Stimulated activated CD8-positive, alpha-beta memory T cell treated with anti-CD3 and anti-CD28 coated beads, Interleukin-7, amount 100 ng/mL, for 24 hours (primary cell): ENCODE results near the gene CYP2U1.
"Not testable (repeated sequence)": the region's sequence is repeated elsewhere in the genome, so short reads cannot be mapped to it uniquely, and the experiment has no call there.

ENCODE experiments used
- DNase-seq: peaks from one replicate; pipeline ENCODE4 v3.0.0-alpha.2; 2020; ENCODE audit warnings: low read depth

The CYP2U1 gene

DNA sequence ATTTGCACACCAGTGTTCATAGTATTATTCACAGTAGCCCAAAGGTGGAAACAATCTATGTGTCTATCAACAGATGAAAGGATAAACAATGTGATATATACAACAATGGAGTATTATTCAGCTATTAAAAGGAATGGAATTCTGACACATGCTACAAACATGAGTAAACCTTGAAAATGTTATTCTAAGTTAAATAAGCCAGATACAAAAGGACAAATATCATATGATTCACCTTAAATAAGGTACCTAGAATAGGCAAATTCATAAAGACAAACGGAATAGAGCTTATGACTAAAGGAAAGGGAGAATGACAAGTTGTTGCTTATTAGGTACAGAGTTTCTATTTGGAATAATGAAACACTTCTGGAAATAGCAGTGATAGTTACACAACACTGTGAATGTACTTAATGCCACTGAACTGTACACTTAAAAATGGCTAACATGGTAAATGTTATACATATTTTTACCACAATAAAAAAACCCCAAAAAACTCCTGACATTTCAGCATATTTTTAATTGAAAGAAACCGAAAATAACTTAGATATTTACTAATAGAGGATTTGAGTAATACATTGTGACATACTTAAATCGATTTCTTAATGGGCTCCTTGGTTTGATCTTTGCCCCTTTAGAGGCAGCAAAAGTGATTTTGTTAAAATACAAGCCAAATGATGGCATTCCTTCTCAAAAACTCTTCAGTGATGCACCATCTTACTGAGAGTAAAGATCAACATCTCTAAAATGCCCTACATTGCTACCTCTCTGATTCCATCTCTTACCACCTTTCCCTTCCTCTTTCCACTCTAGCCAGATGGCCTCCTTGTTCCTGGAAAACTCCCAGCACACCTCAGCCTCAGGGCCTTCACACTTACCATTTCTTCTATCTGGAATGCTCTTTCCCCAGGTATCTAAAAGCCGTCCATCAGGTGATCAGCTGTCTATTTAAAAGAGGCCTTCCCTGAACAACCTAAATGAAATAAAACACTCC lies 8.6 kb upstream of the CYP2U1 start:
- no peak for DNase-seq

DNA sequence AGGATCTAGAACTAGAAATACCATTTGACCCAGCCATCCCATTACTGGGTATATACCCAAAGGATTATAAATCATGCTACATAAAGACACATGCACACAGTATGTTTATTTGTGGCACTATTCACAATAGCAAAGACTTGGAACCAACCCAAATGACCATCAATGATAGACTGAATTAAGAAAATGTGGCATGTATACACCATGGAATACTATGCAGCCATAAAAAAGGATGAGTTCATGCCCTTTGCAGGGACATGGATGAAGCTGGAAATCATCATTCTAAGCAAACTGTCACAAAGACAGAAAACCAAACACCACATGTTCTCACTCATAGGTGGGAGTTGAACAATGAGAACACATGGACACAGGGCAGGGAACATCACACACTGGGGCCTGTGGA lies 5.6 kb upstream of the CYP2U1 start:
- DNase-seq, result not testable (repeated sequence)

GRCh38 chr4:107926875-107927274 lies 4.5 kb upstream of the CYP2U1 start:
- not testable (repeated sequence) for DNase-seq

DNA sequence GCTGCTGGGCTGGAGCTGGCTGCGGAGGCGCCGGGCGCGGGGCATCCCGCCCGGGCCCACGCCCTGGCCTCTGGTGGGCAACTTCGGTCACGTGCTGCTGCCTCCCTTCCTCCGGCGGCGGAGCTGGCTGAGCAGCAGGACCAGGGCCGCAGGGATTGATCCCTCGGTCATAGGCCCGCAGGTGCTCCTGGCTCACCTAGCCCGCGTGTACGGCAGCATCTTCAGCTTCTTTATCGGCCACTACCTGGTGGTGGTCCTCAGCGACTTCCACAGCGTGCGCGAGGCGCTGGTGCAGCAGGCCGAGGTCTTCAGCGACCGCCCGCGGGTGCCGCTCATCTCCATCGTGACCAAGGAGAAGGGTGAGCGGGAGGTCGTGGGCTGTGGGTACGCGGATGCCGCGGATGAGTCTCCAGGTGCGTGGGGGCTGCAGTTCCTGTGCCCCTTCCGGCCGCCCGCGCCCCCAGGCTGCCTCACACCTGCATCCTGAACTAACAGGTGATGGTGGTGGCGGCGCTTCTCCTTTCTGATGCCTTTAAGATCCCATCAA lies 499 bp downstream of the CYP2U1 start:
- DNase-seq, result no peak

DNA sequence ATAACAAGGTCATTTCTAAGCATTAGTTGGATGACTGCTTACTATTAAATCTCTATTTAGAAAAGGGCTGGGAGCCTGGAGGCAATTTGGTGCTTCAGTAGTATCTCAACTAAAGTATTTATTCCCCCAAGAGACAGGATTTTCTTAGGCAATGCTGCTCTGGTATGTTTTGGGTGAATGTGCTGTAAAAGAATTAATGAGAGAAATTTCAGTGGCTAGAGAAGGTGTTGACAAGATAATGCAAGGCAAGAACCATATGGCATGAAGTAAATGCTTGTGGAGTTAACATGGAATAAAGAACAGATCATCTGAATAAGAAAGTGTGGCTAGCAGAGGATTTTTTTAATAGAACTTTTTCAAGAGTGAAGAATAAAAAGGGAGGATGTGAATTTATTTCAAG lies 3.9 kb downstream of the CYP2U1 start:
- no peak for DNase-seq

DNA sequence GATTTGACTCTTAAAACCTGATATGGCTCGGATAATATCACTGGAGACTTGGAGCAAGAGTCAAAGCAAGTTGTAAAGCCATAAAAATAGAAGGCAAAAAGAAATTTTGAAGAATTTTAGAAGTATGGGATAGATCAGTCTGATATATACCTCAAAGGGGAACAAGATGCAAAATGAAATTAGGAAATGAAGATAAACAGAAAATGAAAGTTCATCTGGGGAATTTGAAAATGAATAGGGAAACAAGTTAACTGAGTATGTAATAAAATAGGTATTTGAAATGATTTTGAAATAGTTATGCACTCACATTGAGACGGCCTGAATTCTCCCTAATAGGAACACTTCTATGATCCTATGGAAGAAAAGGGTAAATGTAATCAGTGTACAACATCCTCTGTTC lies 5.7 kb downstream of the CYP2U1 start:
- DNase-seq, result no peak

- no peak for DNase-seq
These were observed 8.0 kb downstream of the CYP2U1 start for GRCh38 chr4:107939307-107939706.

DNA sequence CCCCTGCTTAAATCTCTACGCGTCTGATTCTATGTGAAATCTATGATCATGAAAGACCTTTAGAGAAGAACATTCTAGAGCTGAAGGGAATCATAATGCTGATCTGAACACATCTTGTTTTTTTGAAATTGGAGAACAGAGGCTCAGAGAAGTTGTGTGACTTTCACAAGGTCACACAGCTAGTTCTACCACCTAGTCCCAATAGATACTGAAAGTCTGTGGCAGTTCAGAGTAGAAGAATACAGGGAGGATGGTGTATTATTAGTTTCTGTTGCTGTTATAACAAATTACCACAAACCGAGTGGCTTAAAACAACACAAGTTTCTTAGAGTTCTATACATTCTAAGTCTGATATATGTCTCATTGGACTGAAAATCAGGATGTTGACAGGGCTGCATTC lies 14.5 kb downstream of the CYP2U1 start:
- no peak for DNase-seq

- DNase-seq, result no peak
These were observed 19.6 kb downstream of the CYP2U1 start for GRCh38 chr4:107950746-107951540.

DNA sequence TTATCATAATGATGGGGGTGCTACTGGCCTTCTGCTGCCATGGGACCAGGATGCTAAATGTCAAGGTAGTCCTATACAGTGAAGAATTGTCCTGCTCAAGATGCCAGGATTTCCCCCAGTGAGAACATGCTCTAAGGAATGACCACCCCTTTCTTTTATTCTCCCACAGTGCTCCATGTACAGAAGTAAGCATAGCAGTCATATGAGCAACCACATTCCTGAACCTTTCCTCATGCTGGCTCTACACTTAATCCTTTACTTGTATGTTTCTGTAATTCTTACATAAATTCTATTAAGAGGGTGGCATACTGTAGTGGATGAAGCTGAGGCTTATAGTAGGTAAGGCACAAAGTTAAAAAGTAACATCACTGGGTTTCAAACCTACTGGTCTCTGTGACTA lies 20.2 kb downstream of the CYP2U1 start:
- no peak for DNase-seq

- DNase-seq, result no peak
These were observed 24.7 kb downstream of the CYP2U1 start for GRCh38 chr4:107956011-107956410.

- no peak for DNase-seq
These were observed 35.6 kb downstream of the CYP2U1 start for GRCh38 chr4:107966903-107967302.

- not testable (repeated sequence) for DNase-seq
These were observed 36.2 kb downstream of the CYP2U1 start for GRCh38 chr4:107967519-107967918.

DNA sequence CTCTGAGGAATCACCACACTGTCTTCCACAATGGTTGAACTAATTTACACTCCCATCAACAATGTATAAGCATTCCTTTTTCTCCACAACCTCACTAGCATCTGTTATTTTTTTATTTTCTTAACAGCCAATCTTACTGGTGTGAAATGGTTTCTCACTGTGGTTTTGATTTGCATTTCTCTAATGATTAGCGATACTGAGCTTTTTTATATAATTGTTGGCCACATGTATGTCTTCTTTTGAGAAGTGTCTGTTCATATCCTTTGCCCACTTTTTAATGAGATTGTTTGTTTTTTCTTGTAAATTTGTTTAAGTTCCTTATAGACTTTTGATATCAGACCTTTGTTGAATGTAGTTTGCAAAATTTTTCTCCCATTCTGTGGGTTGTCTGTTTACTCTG lies 36.6 kb downstream of the CYP2U1 start:
- DNase-seq, result not testable (repeated sequence)

DNA sequence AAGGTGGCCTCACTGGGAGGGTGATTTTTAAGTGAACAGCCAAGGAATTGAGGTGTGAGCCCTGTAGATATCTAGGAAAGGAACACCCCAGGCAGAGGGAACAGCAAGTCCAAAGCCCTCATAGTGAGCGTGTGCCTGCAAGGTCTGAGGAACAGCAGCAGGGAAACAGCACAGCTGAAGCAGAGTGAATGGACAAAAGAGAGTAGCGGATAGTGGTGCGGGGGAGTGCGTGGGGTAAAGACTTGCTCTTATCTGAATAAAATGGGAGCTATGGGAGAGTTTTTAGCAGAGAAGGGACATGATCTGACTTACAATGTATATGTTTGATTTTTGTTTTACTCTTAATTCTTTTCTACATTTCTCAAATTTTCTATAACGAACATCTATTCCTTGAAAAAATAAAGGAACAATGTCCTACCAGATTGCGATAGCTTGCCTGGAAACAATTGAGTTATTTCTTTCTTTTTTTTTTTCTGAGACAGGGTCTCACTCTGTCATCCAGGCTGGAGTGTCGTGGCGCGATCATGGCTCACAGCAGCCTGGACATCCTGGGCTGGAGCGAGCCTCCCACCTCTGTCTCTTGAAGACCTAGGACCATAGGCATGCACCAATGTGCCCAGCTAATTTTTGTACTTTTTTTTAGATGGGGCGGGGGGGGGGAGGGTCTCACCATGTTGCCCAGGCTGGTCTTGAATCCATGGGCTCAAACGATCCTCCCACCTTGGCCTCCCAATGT lies 38.9 kb downstream of the CYP2U1 start:
- DNase-seq, result no peak

- DNase-seq, result no peak
These were observed 41.3 kb downstream of the CYP2U1 start for GRCh38 chr4:107972605-107973004.

GRCh38 chr4:107974523-107974922 lies 43.2 kb downstream of the CYP2U1 start:
- no peak for DNase-seq

DNA sequence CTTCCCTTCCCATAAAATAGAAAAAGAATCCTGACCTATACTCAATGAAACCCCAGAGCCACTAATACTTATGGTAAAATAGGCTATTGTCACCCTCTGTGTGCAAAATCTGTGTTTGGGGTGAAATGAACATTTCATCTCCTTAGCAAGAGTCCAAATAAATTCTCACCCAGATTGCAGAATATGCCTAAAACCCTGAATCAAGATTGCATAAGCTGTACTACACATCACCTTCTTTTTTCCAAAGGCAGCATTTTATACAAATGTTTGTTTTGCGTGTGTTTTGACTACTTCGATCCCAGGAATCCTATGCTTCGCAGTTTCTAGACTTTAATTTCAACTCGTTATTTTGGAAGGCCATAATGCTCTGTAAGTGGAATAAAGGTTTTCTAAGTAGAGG lies 46.1 kb downstream of the CYP2U1 start:
- DNase-seq, result no peak

GRCh38 chr4:107977966-107978705 lies 46.8 kb downstream of the CYP2U1 start:
- DNase-seq, result no peak

- no peak for DNase-seq
These were observed 47.5 kb downstream of the CYP2U1 start for GRCh38 chr4:107978716-107979451.
